GM12891 (cell line): ENCODE results near the gene RNF113B.

Source experiments
- DNase-seq: peaks from one replicate; pipeline ENCODE4 v3.0.0; 2011; ENCODE audit warnings: low spot score; ENCODE audit not compliant: insufficient read length
- FAIRE-seq: peaks from 2 replicates; lab custom pipeline; 2011; peaks lifted over from hg19 to GRCh38; lab: Jason Lieb, UNC
- PAX5 ChIP-seq: IDR thresholded peaks from 2 replicates; pipeline ENCODE4 v1.6.1; 2011; ENCODE audit warnings: low read length, moderate library complexity, mild to moderate bottlenecking; ENCODE audit not compliant: insufficient read depth, severe bottlenecking
- POLR2A ChIP-seq: IDR thresholded peaks from 2 replicates; pipeline ENCODE4 v1.6.1; 2011; ENCODE audit warnings: low read depth, low read length, control low read depth
- POLR2AphosphoS5 ChIP-seq: IDR thresholded peaks from 2 replicates; pipeline ENCODE4 v1.6.1; 2011; ENCODE audit warnings: low read depth, low read length, control low read depth
- POU2F2 ChIP-seq: IDR thresholded peaks from 2 replicates; pipeline ENCODE4 v1.6.1; 2011; ENCODE audit warnings: low read depth, mild to moderate bottlenecking, control low read depth, low read length, moderate library complexity
- SPI1 ChIP-seq: IDR thresholded peaks from 2 replicates; pipeline ENCODE4 v1.6.1; 2011; ENCODE audit warnings: low read depth, low read length, control low read depth
- TAF1 ChIP-seq: IDR thresholded peaks from 2 replicates; pipeline ENCODE4 v1.6.1; 2011; ENCODE audit warnings: low read depth, low read length, control low read depth

RNF113B gene

DNA sequence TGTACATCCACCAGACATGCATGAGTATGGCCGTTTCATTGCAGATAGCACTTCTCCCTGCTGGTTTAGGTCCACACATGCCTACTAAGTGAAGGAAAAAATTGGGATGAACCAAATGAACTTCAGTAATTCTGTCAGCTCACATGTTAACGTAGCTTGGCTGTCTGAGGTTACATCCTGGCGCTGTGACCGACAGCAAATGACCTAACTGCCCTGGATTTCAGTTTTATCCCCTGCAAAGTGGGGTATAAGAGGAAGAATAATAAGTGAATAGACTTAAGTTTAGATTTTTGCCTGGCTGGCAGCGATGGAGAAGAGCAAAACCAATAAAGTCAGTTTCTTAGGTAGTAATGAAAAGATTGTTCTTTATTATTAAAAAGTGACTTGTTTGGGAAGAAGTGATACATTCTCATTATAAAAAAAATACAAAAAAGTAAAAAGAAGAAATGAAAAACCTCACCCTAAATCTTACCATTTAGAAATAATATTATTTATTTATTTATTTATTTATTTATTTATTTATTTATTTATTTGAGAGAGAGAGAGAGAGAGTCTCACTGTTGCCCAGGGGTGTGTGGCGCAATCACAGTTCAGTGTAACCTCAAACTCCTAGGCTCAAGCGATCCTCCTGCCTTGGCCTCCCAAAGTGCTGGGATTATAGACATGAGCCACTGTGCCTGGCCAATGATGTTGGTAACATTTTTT lies 4.2 kb upstream of the RNF113B start:
- no peak for TF ChIP-seq TAF1
- no peak for TF ChIP-seq POLR2AphosphoS5
- FAIRE-seq (no peak), DNase-seq (no peak)

DNA sequence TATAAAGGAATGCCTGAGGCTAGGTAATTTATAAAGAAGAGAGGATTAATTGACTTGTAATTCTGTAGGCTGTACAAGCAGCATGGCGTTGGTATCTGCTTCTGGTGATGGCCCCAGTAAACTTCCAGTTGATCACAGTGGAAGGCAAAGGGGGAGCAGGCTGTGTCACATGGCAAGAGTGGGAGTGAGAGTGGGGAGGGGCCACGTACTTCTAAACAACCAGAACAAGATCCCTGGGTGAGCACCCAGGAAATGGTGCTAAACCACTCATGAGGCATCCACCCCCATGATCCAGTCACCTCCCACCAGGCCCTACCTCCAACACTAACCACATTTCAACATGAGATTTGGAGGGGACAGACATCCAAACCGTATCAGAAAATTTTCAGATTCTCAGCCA lies 3.0 kb upstream of the RNF113B start:
- TF ChIP-seq PAX5 (no peak), TAF1 (no peak), POU2F2 (no peak), SPI1 (no peak), POLR2A (no peak), POLR2AphosphoS5 (no peak)
- DNase-seq (no peak), FAIRE-seq (no peak)

DNA sequence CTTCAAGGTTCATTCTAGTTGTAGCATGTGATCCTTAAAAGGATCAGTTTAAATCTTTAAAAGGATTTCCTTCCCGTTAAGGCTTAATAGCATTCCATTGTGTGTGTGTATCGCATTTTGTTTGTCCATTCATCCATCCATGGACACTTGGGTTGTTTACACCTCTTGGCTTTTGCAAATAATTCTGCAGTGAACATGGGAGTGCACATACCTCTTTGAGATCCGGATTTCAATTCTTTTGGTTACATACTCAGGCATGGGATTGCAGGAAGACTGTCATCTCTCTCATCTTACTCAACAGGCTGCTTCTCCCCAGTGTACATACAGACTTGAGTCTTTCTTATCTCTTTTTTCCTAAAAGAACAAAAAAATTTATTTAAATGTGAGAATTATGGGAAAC lies 1.2 kb downstream of the RNF113B start:
- TF ChIP-seq POLR2AphosphoS5 = no peak
- TF ChIP-seq PAX5 = no peak
- TF ChIP-seq TAF1 = no peak
- no peak for TF ChIP-seq SPI1
- TF ChIP-seq POLR2A = no peak
- no peak for TF ChIP-seq POU2F2
- no peak for DNase-seq
- no peak for FAIRE-seq

DNA sequence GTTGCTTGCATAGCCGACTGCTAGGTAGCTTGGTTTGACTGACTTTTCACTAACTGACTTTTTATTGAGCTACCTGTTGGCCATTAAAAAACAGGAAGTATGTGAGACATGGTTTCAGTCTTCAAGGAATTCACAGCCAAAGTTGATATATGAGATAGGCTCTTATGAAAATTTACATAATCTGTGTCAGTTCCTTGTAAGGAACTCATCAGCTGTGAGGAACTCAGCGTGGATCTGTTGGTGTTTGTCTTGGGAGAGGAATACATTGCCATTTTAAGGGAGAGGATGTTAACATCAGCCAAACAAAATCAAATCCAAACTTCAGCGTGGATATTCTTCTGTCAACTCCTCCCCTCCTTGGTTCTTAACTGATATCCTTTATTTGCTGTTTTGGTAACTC lies 2.0 kb downstream of the RNF113B start:
- FAIRE-seq = no peak
- TF ChIP-seq PAX5 = no peak
- TF ChIP-seq SPI1 = no peak
- no peak for DNase-seq

DNA sequence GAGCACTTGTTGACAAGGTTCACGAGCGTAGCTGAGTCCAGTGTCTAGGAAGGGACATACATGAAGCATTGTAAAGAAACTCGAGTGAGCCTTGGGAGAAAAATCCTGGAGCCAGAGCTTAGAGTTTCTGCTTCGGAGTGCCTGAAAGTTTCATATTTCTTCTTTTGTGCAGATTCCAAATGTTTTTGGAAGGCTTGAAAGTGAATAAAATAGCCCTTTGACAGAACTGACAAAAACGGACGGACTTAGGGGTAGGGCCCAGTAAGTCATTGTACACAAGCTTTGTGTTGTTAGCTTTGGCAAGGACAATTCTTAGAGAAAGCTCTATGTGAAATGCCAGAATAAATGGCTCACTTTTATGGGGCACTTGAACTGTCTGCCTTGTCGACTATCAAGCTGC lies 2.8 kb downstream of the RNF113B start:
- TF ChIP-seq POLR2A = no peak
- TF ChIP-seq SPI1 = no peak
- no peak for TF ChIP-seq TAF1
- no peak for TF ChIP-seq PAX5
- FAIRE-seq (no peak), DNase-seq (no peak)

DNA sequence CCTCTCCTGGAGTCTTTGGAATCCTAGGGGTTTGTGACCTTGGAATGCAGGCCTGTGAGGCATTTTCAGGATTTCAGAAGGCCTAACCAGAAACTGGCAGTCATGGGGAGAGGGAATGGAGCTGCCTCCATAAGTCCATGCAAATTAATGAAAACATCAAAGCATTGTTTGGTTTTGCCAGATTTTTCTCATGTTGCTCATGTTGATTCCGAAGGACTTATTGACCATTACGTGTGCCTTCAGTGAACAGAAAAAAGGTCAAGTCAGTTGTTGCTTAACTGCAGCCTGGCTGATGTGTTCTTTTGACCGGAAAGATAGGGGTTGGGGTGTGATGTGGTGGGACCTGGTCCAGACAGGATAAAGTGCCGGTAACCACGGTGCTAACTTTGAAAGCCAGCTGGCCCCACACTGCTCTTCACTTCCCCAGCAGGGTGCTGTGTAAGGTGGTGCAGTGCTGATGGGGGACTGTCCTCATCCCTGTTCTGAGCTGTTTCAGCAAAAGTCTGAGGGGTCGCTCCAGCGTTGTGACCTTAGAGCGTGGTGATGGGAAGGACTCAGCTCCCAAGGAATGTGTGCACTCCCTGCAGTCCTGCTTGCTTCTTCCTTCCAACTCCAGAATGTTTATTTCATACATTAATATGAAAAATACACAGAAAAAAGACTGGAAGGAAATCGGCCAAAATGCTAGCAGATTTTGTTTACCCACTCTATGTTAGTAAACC lies 3.5 kb downstream of the RNF113B start:
- DNase-seq (no peak), FAIRE-seq (no peak)
- no peak for TF ChIP-seq POU2F2
- TF ChIP-seq SPI1 = no peak
- TF ChIP-seq POLR2A = no peak
- TF ChIP-seq TAF1 = no peak
- TF ChIP-seq PAX5 = no peak
- no peak for TF ChIP-seq POLR2AphosphoS5

DNA sequence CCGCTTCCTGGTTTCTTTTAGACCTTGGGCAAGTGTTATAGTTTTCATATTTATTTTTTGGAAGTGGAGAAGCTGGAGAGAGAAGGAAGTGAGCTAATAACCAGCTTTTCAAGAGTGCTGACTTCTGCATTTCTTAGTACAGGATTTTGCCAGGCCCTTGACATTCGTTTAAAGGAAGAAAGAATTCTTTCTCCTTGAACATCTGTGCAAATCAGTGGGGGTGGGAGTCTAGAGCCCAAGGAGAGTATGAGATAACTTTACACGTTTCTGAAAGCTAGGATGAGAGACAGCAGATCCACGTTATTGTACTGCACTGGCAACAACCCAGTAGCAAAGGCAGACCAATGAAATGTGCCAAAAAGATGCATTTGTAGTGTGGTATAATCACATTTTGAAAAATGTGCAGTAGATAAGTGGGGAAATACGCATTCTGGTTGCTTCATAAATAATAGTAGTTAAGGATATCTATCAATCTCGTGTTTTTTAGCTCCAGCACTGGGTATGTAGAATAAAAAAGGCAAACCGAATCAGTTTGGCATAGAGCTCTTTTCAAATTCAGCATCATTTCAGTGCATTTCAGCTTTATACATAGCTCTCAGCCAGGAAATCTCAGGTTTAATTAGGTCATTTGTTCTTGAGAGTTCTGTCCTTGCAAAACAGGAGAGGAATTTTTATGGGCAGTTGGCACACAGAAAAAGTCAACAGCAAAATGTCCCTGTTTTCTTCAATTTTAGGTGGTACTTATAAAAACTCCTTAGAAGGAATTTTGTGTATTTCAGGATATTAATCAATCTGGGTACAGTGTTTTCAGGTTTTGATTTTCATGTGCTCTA lies 4.3 kb downstream of the RNF113B start:
- no peak for FAIRE-seq
- no peak for TF ChIP-seq POU2F2
- TF ChIP-seq SPI1 = no peak
- no peak for TF ChIP-seq POLR2AphosphoS5
- no peak for TF ChIP-seq POLR2A
- no peak for TF ChIP-seq PAX5
- TF ChIP-seq TAF1 = no peak
- no peak for DNase-seq

DNA sequence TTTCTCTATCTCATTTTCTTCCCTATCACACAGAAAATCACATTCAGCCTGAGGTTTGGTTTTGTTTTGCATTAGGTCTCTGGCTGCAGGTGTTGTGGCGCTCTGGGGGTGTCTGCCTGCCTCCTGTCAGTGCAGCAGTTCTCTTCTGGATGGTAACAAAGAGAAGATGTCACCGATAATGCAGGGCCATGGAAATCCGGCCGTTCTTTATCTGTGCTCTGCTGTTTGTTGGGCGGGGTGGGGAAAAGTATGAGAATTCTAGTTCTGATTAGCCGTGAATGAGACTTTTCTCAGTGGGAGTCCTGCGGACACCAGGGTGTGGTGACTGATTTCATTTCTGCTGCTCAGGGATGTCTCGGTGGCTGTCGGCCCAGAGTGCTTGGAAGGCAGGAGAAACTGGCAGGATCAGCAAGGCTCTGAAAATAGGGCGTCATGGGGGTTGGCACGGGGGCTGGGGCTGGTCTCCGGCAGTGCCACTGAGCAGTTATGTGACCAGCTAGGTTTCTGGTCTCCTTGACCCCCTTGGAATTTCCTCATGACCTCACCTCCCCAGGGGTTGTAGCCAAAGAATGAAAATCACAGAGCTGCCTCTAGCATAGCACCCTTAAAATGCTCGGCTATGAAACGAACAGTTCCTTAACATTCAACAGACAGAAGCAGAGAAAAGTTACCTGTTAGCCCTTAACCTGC lies 5.0 kb downstream of the RNF113B start:
- TF ChIP-seq POLR2A = no peak
- DNase-seq (no peak), FAIRE-seq (no peak)

DNA sequence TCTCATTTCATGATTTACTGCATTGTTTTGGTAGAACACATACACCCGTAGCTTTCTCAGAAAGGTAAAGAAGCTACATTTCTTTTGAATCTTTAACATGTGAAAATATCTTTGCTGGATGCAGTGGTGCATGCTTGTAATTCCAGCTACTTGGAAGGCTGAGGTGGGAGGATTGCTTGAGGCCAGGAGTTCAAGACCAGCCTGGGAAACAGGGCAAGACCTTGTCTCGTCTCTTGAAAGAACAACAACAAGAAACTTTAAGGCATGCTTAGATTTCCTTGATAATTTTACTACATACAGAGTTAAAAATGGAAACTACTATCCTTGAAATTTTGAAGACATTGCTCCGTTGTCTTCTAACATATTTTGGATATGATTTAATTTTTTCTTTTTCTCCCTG lies 7.7 kb downstream of the RNF113B start:
- TF ChIP-seq POLR2A = no peak
- no peak for TF ChIP-seq SPI1
- TF ChIP-seq POU2F2 = no peak
- TF ChIP-seq TAF1 = no peak
- TF ChIP-seq POLR2AphosphoS5 = no peak
- TF ChIP-seq PAX5 = no peak
- DNase-seq (no peak), FAIRE-seq (no peak)
